ENCODE measurements around the gene ZNF669. TPM values are rescaled to one million over a fixed set of nuclear protein-coding genes. Genes with fewer than 3 reads are reported as not detected.
"Not testable (repeated sequence)": the region's sequence is repeated elsewhere in the genome, so short reads cannot be mapped to it uniquely, and the experiment has no call there.

The ZNF669 gene
- total RNA-seq, 1 experiment from 2014 or later, result 7.2 TPM

DNA sequence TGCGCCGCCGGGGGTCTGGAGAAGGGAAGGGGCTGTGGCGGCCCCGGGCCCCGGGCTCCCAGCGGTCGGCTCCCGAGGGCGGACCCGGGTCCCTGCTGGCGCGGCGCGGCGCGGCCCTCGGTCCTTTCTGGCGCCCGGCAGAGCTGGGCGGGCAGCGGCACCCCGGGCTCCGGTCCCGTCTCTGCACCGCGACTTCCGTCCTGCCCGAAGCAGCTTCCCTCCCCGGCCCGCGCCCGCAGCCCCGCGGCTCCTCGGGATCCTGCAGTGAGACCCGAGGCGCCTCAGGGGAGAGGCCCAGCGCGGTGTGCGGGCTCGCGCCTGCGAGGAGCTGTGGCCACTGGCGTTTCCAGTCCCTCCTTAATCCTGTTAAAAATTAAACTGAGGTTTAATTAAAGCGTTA lies 22.4 kb upstream of the ZNF669 start:
- BruUV-seq (replicated peaks); RAD21 ChIA-PET (ENCODE audit: low non-redundant PET in 1 of 2, low total read pairs in 2 of 2, uncharacterized antibody in 2 of 2, unreplicated experiment in 2 of 2): not testable (repeated sequence)

DNA sequence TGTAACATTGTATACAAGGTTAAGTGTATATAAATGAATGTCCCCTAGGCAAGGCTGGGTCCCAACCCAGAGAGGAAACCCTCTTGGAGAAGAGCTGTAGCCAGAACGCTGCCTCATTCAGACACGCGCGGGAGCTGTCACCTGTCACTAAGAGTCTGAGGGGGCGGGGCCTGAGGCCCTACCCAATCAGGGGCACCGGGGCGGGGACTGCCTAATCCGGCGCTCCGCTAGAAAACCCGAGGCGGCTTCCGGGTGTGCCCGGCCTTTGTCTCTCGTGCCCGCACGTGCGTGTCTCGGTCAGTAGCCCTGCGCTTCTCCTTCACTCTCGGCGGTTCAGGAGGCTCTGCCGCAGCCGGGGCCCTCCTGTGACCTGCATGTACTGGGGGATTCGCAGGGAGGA lies 22.0 kb upstream of the ZNF669 start:
- H3K9ac ChIP-seq (ENCODE audit: low read length); H3K9me2 ChIP-seq (ENCODE audit: insufficient read depth); H3K9me3 ChIP-seq (ENCODE audit: control insufficient read depth in 1 of 2, insufficient read depth in 1 of 2, low read depth in 1 of 2, low read length in 2 of 2); H3K27ac ChIP-seq (ENCODE audit: low read depth, low read length); H3K4me1 ChIP-seq (ENCODE audit: control insufficient read depth in 1 of 2, insufficient read depth in 2 of 2, low read length in 2 of 2); POLR2A ChIA-PET; H3K79me2 ChIP-seq (ENCODE audit: insufficient read depth, low read length); H3K36me3 ChIP-seq (ENCODE audit: control insufficient read depth in 1 of 2, insufficient read depth in 2 of 2, low read length in 2 of 2); H3K4me3 ChIP-seq (replicated peaks in 1 of 2; ENCODE audit: low read depth in 1 of 2, low read length in 2 of 2); BruUV-seq (replicated peaks); H4K20me1 ChIP-seq (ENCODE audit: insufficient read depth); H2AFZ ChIP-seq (ENCODE audit: low read depth, low read length, poor library complexity, severe bottlenecking); intact Hi-C loops (cut with micrococcal nuclease); DNase-seq (ENCODE audit: low read depth, low spot score); RAD21 ChIA-PET (ENCODE audit: low non-redundant PET in 1 of 2, low total read pairs in 2 of 2, uncharacterized antibody in 2 of 2, unreplicated experiment in 2 of 2); H3K27me3 ChIP-seq (ENCODE audit: insufficient read depth, low read length); H3K4me2 ChIP-seq (ENCODE audit: low read length); CTCF ChIA-PET: not testable (repeated sequence)
- ATAC-seq, result peak; percentile 98

More for the DNA sequence above, 22.4 kb upstream of the ZNF669 start:
- H3K27ac ChIP-seq (ENCODE audit: low read depth, low read length); H3K4me1 ChIP-seq (ENCODE audit: control insufficient read depth in 1 of 2, insufficient read depth in 2 of 2, low read length in 2 of 2); H3K9ac ChIP-seq (ENCODE audit: low read length); intact Hi-C loops (cut with micrococcal nuclease); DNase-seq (ENCODE audit: low read depth, low spot score); CTCF ChIA-PET; H3K27me3 ChIP-seq (ENCODE audit: insufficient read depth, low read length); H3K4me3 ChIP-seq (replicated peaks in 1 of 2; ENCODE audit: low read depth in 1 of 2, low read length in 2 of 2); H4K20me1 ChIP-seq (ENCODE audit: insufficient read depth); POLR2A ChIA-PET; H3K9me2 ChIP-seq (ENCODE audit: insufficient read depth); H3K9me3 ChIP-seq (ENCODE audit: control insufficient read depth in 1 of 2, insufficient read depth in 1 of 2, low read depth in 1 of 2, low read length in 2 of 2); H2AFZ ChIP-seq (ENCODE audit: low read depth, low read length, poor library complexity, severe bottlenecking); H3K4me2 ChIP-seq (ENCODE audit: low read length): not testable (repeated sequence)
- ATAC-seq, result peak; percentile 75
- H3K79me2 ChIP-seq (ENCODE audit: insufficient read depth, low read length), result peaks cover 12% of the 10 kb centered on the region
- H3K36me3 ChIP-seq (ENCODE audit: control insufficient read depth in 1 of 2, insufficient read depth in 2 of 2, low read length in 2 of 2), result peaks cover 0 to 11% of the 10 kb centered on the region in 2 experiments; a peak in 1 of 4 replicates

DNA sequence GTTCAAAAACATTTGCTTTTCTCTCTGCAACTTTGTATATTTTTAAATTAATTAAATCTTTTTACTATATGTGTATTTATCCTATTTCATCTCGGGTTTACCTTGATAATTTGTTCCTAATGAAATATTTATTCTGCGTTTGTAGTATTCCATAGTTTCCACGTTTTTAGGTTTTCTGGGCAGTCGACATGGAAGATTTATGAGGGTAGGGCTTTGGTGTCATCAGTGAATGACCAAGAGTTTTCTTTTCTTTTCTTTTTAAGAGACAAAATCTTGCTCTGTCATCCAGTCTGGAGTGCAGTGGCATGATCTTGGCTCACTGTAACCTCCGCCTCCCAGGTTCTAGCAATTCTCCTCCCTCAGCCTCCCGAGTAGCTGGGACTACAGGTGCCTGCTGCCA lies 17.2 kb upstream of the ZNF669 start:
- no peak overlapping the region for H2AFZ ChIP-seq (ENCODE audit: low read depth, low read length, poor library complexity, severe bottlenecking)
- no peaks in the 10 kb centered on the region for H3K9me3 ChIP-seq (ENCODE audit: control insufficient read depth in 1 of 2, insufficient read depth in 1 of 2, low read depth in 1 of 2, low read length in 2 of 2)
- no peaks in the 10 kb centered on the region for H3K27me3 ChIP-seq (ENCODE audit: insufficient read depth, low read length)
- no peak overlapping the region for H3K9ac ChIP-seq (ENCODE audit: low read length)
- TF ChIP-seq EZH2 (IDR thresholded peaks at IDR 0.05) (no peak), CBX3 (IDR thresholded peaks at IDR 0.05; ENCODE audit: low read depth) (no peak), EZH2phosphoT487 (IDR thresholded peaks at IDR 0.05; ENCODE audit: borderline replicate concordance) (no peak), YY1 (IDR thresholded peaks at IDR 0.05; ENCODE audit: extremely low read depth, insufficient replicate concordance, low read depth, low read length) (no peak), POLR2A (IDR thresholded peaks at IDR 0.05; ENCODE audit: borderline replicate concordance, extremely low read depth, insufficient read depth, insufficient read length) (no peak), POLR2AphosphoS5 (IDR thresholded peaks at IDR 0.05; ENCODE audit: low read depth, low read length) (no peak), ZFX (IDR thresholded peaks at IDR 0.05) (no peak), FOSL1 (IDR thresholded peaks at IDR 0.05; ENCODE audit: low read depth) (no peak), SP1 (IDR thresholded peaks at IDR 0.05; ENCODE audit: low read depth) (no peak), SIN3A (IDR thresholded peaks at IDR 0.05; ENCODE audit: low read depth) (no peak), ELF1 (IDR thresholded peaks at IDR 0.05; ENCODE audit: borderline replicate concordance, low read depth) (no peak)
- TF ChIP-seq, protein P1, sequence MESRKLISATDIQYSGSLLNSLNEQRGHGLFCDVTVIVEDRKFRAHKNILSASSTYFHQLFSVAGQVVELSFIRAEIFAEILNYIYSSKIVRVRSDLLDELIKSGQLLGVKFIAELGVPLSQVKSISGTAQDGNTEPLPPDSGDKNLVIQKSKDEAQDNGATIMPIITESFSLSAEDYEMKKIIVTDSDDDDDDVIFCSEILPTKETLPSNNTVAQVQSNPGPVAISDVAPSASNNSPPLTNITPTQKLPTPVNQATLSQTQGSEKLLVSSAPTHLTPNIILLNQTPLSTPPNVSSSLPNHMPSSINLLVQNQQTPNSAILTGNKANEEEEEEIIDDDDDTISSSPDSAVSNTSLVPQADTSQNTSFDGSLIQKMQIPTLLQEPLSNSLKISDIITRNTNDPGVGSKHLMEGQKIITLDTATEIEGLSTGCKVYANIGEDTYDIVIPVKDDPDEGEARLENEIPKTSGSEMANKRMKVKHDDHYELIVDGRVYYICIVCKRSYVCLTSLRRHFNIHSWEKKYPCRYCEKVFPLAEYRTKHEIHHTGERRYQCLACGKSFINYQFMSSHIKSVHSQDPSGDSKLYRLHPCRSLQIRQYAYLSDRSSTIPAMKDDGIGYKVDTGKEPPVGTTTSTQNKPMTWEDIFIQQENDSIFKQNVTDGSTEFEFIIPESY (IDR thresholded peaks at IDR 0.05; ENCODE audit: extremely low read depth, insufficient replicate concordance, low read length), result no peak
- H3K4me1 ChIP-seq (ENCODE audit: control insufficient read depth in 1 of 2, insufficient read depth in 2 of 2, low read length in 2 of 2), result no peaks in the 10 kb centered on the region
- H3K79me2 ChIP-seq (ENCODE audit: insufficient read depth, low read length), result no peaks in the 10 kb centered on the region
- ChIA-PET CTCF (no interaction called here), POLR2A (no interaction called here), RAD21 (ENCODE audit: low non-redundant PET in 1 of 2, low total read pairs in 2 of 2, uncharacterized antibody in 2 of 2, unreplicated experiment in 2 of 2) (no interaction called here)
- no peaks in the 10 kb centered on the region for H3K36me3 ChIP-seq (ENCODE audit: control insufficient read depth in 1 of 2, insufficient read depth in 2 of 2, low read length in 2 of 2)
- H3K9me2 ChIP-seq (ENCODE audit: insufficient read depth), result no peaks in the 10 kb centered on the region
- H4K20me1 ChIP-seq (ENCODE audit: insufficient read depth), result no peaks in the 10 kb centered on the region
- intact Hi-C loops (cut with micrococcal nuclease), result no loop called here
- H3K4me3 ChIP-seq (replicated peaks in 1 of 2; ENCODE audit: low read depth in 1 of 2, low read length in 2 of 2), result no peak overlapping the region
- H3K27ac ChIP-seq (ENCODE audit: low read depth, low read length), result no peak overlapping the region
- DNase-seq (ENCODE audit: low read depth, low spot score), result no peak
- BruUV-seq (replicated peaks), result no TSS peak
- no peak for ATAC-seq
- H3K4me2 ChIP-seq (ENCODE audit: low read length), result no peak overlapping the region

Measured in HCT116 (cell line).